ENCODE results near the gene CDH18. TPM values are rescaled to one million over a fixed set of nuclear protein-coding genes. Genes with fewer than 3 reads are reported as not detected.

The CDH18 gene
- total and polyA plus RNA-seq, 3 donors from 2014 or later, result 6.4 to 11.3 (median 10.7) TPM

- H3K27ac ChIP-seq, result no peak overlapping the region
- intact Hi-C loops (cut with DNase I; ENCODE audit: low total_unique reads), result no loop called here
- no peak overlapping the region for H3K4me3 ChIP-seq
- H3K9me3 ChIP-seq, result no peaks in the 10 kb centered on the region
- H3K36me3 ChIP-seq (ENCODE audit: low read depth, missing control alignments), result no peaks in the 10 kb centered on the region
- WGBS, 2 donors, result 71 to 73% methylated on average over 4 of the region's 4 CpGs
- no peaks in the 10 kb centered on the region for H3K4me1 ChIP-seq
- TF ChIP-seq POLR2A (IDR thresholded peaks at IDR 0.05) (no peak), CTCF (IDR thresholded peaks at IDR 0.05) (no peak)
- no peak for DNase-seq
- H3K27me3 ChIP-seq, result no peaks in the 10 kb centered on the region
These were observed 77.9 kb downstream of the CDH18 start for GRCh38 chr5:19910136-19910535.

DNA sequence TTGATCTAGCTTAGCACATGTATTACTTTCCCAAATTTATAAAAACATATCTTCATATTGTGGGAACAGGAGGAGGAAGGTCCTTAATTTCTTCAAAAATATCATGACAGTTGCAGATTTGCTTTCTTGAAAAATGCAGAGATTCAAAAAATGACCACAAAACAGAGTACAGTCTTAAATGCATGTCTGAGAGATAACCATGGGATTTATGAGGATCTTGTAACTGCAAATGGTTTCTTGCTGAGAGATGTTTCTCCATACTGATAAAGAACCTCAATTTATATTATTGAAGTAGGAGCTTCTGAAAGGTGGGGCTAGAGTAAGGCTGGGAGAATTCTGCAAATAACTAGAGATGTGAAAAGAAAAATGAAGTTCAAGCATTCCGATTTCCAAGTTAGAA, 83.2 kb downstream of the CDH18 start:
- intact Hi-C loops (cut with DNase I; ENCODE audit: low total_unique reads), result no loop called here

DNA sequence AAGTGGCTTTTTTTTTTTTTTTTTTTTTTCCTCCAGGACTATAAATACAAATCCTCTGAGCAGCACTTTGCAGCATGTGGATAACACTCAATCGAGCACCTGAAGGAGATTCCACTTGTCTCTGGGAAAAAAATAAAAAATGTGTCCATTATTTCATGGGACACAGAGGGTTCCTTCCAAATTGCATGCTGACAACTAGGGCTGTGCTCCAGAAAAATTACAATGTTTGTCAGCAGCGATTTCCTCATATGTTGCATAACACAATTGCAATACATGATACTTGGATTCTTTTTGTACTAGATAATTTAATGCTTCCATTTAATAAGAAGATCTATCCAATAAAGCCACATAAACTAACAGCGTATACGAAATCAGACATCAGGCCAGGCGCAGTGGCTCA, 84.4 kb downstream of the CDH18 start:
- DNase-seq, result no peak
- Histone ChIP-seq H3K27ac (no peak overlapping the region), H3K36me3 (ENCODE audit: low read depth, missing control alignments) (no peaks in the 10 kb centered on the region), H3K4me3 (no peak overlapping the region), H3K9me3 (no peaks in the 10 kb centered on the region), H3K27me3 (no peaks in the 10 kb centered on the region), H3K4me1 (peaks cover 3% of the 10 kb centered on the region)
- no peak for TF ChIP-seq CTCF (IDR thresholded peaks at IDR 0.05)
- no peak for TF ChIP-seq POLR2A (IDR thresholded peaks at IDR 0.05)
- WGBS, 2 donors, result 70 to 77% methylated on average over 5 of the region's 5 CpGs
- intact Hi-C loops (cut with DNase I; ENCODE audit: low total_unique reads), result no loop called here

More for the DNA sequence above, 83.2 kb downstream of the CDH18 start:
- H3K4me1 ChIP-seq, result peaks cover 3% of the 10 kb centered on the region
- H3K27ac ChIP-seq, result no peak overlapping the region
- TF ChIP-seq CTCF (IDR thresholded peaks at IDR 0.05), result no peak
- TF ChIP-seq POLR2A (IDR thresholded peaks at IDR 0.05), result no peak
- WGBS, 2 donors, result 0 to 88% methylated on average over 1 of the region's 1 CpG
- no peak for DNase-seq
- H3K4me3 ChIP-seq, result no peak overlapping the region
- H3K9me3 ChIP-seq, result no peaks in the 10 kb centered on the region
- H3K27me3 ChIP-seq, result no peaks in the 10 kb centered on the region
- H3K36me3 ChIP-seq (ENCODE audit: low read depth, missing control alignments), result no peaks in the 10 kb centered on the region

- H3K9me3 ChIP-seq, result no peaks in the 10 kb centered on the region
- H3K4me1 ChIP-seq, result peaks cover 3% of the 10 kb centered on the region
- no peaks in the 10 kb centered on the region for H3K36me3 ChIP-seq (ENCODE audit: low read depth, missing control alignments)
- no peaks in the 10 kb centered on the region for H3K27me3 ChIP-seq
- H3K4me3 ChIP-seq, result no peak overlapping the region
- DNase-seq, result no peak
- no peak overlapping the region for H3K27ac ChIP-seq
- intact Hi-C loops (cut with DNase I; ENCODE audit: low total_unique reads), result no loop called here
- TF ChIP-seq POLR2A (IDR thresholded peaks at IDR 0.05) (no peak), CTCF (IDR thresholded peaks at IDR 0.05) (no peak)
- 31 to 37% methylated on average over 5 of the region's 5 CpGs for WGBS, 2 donors
These were observed 85.6 kb downstream of the CDH18 start for GRCh38 chr5:19902316-19902934.

DNA sequence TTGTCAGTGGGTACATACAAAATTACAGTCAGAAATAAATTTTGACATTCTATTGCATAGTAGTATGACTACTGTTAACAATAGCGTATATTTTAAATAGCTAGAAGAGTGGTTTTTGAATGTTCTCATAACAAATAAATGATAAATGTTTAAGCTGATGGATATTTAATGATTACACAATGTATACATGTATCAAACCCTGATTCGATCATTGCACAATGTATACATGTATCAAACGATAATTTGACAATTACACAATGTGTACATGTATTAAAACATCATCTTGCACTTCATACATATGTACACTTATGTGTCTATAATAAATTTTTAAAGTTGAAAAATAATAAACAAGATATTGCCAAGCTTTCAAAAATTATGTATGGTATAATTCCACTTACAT, 87.7 kb downstream of the CDH18 start:
- WGBS, 2 donors, result 89 to 97% methylated on average over 3 of the region's 3 CpGs
- intact Hi-C loops (cut with DNase I; ENCODE audit: low total_unique reads), result no loop called here

More for the DNA sequence above, 87.7 kb downstream of the CDH18 start:
- Histone ChIP-seq H3K4me3 (no peak overlapping the region), H3K27me3 (no peaks in the 10 kb centered on the region), H3K27ac (no peak overlapping the region), H3K36me3 (ENCODE audit: low read depth, missing control alignments) (no peaks in the 10 kb centered on the region), H3K9me3 (no peaks in the 10 kb centered on the region), H3K4me1 (peaks cover 3% of the 10 kb centered on the region)
- TF ChIP-seq CTCF (IDR thresholded peaks at IDR 0.05) (no peak), POLR2A (IDR thresholded peaks at IDR 0.05) (no peak)
- DNase-seq, result no peak
